ENCODE data around the gene CAMSAP2. TPM values are rescaled to one million over a fixed set of nuclear protein-coding genes. Genes with fewer than 3 reads are reported as not detected.

Gene CAMSAP2
- total and polyA plus RNA-seq, 2 of the 8 experiments (the other 6 are each of a cell fraction or from before 2014, with no cell fraction given): 4.2 to 27.6 TPM

DNA sequence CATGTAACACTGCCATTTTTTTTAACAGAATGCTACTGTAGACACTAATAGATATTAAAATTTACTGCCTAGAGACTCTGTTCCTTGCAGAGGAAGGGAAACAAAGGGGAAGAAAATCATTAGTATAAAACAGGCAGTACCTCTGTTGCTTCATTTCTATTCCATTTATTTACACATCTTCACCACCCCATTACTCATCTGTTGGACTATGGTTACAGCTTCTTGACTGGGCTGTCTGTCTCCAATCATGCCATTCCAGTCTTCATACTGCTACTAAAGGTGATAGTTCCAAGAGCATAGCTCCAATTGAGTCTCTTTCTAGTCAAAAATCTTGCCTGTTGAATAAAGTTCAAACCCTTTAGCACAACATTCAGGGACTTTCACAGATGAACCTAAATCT is 111.9 kb downstream of the CAMSAP2 start:
- H4K91ac ChIP-seq (replicated peaks; ENCODE audit: insufficient read length, low read length): no peak overlapping the region
- H2AK5ac ChIP-seq (ENCODE audit: low read depth, low read length): no peak overlapping the region
- H3K4me1 ChIP-seq (replicated peaks in 1 of 4; ENCODE audit: control insufficient read depth in 3 of 4, insufficient read depth in 4 of 4, low read length in 3 of 4): no peaks in the 10 kb centered on the region
- H2BK12ac ChIP-seq (ENCODE audit: low read depth, low read length): no peak overlapping the region
- no peak overlapping the region for H2AFZ ChIP-seq (ENCODE audit: low read length)
- CTCF ChIA-PET (ENCODE audit: partially characterized antibody): interaction anchor here (0.8 to 1.2 kb wide), 3 partner anchors 11 to 121 kb away, joined by 3 read pairs; no protein-coding TSS in a partner anchor
- H2BK15ac ChIP-seq (ENCODE audit: low read length): no peak overlapping the region
- H4K20me1 ChIP-seq (replicated peaks in 1 of 2; ENCODE audit: control insufficient read depth in 1 of 2, insufficient read depth in 2 of 2, low read length in 2 of 2): no peaks in the 10 kb centered on the region
- no peak overlapping the region for H3K14ac ChIP-seq (ENCODE audit: insufficient read length)
- POLR2A ChIA-PET (ENCODE audit: partially characterized antibody): no interaction called here
- no peak overlapping the region for H3K18ac ChIP-seq (ENCODE audit: extremely low read depth, low read length)
- H3K27me3 ChIP-seq (replicated peaks in 1 of 4; ENCODE audit: control insufficient read depth in 3 of 4, extremely low read depth in 1 of 4, insufficient read depth in 3 of 4, low read length in 3 of 4): no peaks in the 10 kb centered on the region
- no peak overlapping the region for H3K4me3 ChIP-seq (ENCODE audit: extremely low read depth in 1 of 4, insufficient read depth in 2 of 4, low read depth in 3 of 4, low read length in 4 of 4)
- no peak overlapping the region for H2BK120ac ChIP-seq (replicated peaks; ENCODE audit: low read depth, low read length)
- no peak overlapping the region for H2BK5ac ChIP-seq (ENCODE audit: low read depth, low read length)
- no peaks in the 10 kb centered on the region for H3K9me3 ChIP-seq (ENCODE audit: insufficient read depth in 2 of 2, low read depth in 1 of 2, low read length in 1 of 2)
- no peaks in the 10 kb centered on the region for H3K79me1 ChIP-seq (ENCODE audit: low read depth, low read length)
- no peak overlapping the region for H2BK20ac ChIP-seq (ENCODE audit: low read length)
- no peaks in the 10 kb centered on the region for H3K79me2 ChIP-seq (ENCODE audit: control insufficient read depth in 1 of 2, insufficient read depth in 2 of 2, low read length in 2 of 2)
- no peak for DNase-seq (ENCODE audit: low read depth in 1 of 2, low spot score in 2 of 2)
- no peak overlapping the region for H4K8ac ChIP-seq (ENCODE audit: extremely low read depth, insufficient read depth, low read length)
- FAIRE-seq: no peak
- H4K5ac ChIP-seq (ENCODE audit: insufficient read length, low read depth, low read length): no peak overlapping the region
- H3K4ac ChIP-seq (replicated peaks; ENCODE audit: insufficient read length, low read depth, low read length): no peak overlapping the region
- no peak overlapping the region for H3K9ac ChIP-seq (replicated peaks in 1 of 4; ENCODE audit: extremely low read depth in 1 of 4, low read depth in 3 of 4, low read length in 3 of 4)
- H3K23ac ChIP-seq (ENCODE audit: insufficient read length): no peak overlapping the region
- H3K56ac ChIP-seq (replicated peaks; ENCODE audit: insufficient read length, low read depth, low read length): no peak overlapping the region
- H3K36me3 ChIP-seq (ENCODE audit: control insufficient read depth in 2 of 4, insufficient read depth in 4 of 4, low read length in 3 of 4): peaks cover 0 to 45% (median 27%) of the 10 kb centered on the region in 4 experiments; a peak in 6 of 8 replicates
- no peaks in the 10 kb centered on the region for H3K23me2 ChIP-seq (ENCODE audit: low read depth, low read length)
- no peak for TF ChIP-seq SP1 (IDR thresholded peaks at IDR 0.05; ENCODE audit: low read depth, low read length)
- TF ChIP-seq ATF3 (IDR thresholded peaks at IDR 0.05; ENCODE audit: insufficient read depth, low read depth, low read length): no peak
- no peak for TF ChIP-seq ASH2L (IDR thresholded peaks at IDR 0.05; ENCODE audit: low read length)
- no peak for TF ChIP-seq FOSL1 (IDR thresholded peaks at IDR 0.05; ENCODE audit: insufficient read depth, low read depth, low read length)
- TF ChIP-seq SIX5 (IDR thresholded peaks at IDR 0.05; ENCODE audit: low read depth, low read length): no peak
- no peak for TF ChIP-seq SP4 (IDR thresholded peaks at IDR 0.05; ENCODE audit: low read length)
- TF ChIP-seq EZH2 (IDR thresholded peaks at IDR 0.05; ENCODE audit: low read depth, low read length, severe bottlenecking): no peak
- TF ChIP-seq ZNF274 (IDR thresholded peaks at IDR 0.05; ENCODE audit: borderline replicate concordance, extremely low read depth, low read length): no peak
- TF ChIP-seq CTCF (IDR thresholded peaks at IDR 0.05; ENCODE audit: control extremely low read depth in 1 of 3, insufficient read depth in 1 of 3, low read depth in 1 of 3, low read length in 3 of 3): no peak
- no peak overlapping the region for H3K4me2 ChIP-seq (ENCODE audit: insufficient read depth in 1 of 2, low read depth in 2 of 2, low read length in 2 of 2)
- H3K27ac ChIP-seq (ENCODE audit: low read depth, low read length): no peak overlapping the region
